Effector CD8-positive, alpha-beta T cell (primary cell): Measurements from ENCODE around the gene PLD4.

Experiments
- DNase-seq: peaks from one replicate; lab custom pipeline; 2025; lab: John Stamatoyannopoulos, UW

The PLD4 gene

GRCh38 chr14:104974665-104975390 is 50.1 kb downstream of the PLD4 start:
- DNase-seq: no peak

GRCh38 chr14:104975481-104976197 is 51.0 kb downstream of the PLD4 start:
- DNase-seq: no peak

GRCh38 chr14:104976198-104977007 is 51.7 kb downstream of the PLD4 start:
- DNase-seq: peak; percentile 75

- DNase-seq: no peak
Observed at GRCh38 chr14:104977008-104977680, 52.5 kb downstream of the PLD4 start.

- DNase-seq: peak; percentile 19
Observed at GRCh38 chr14:104977681-104978653, 53.3 kb downstream of the PLD4 start, which contains the start of gene AHNAK2. TSS of gene AHNAK2 (minus strand) at chr14:104978374. CDS start at chr14:104978237, 137 bp downstream.

GRCh38 chr14:104978746-104979691 is 54.3 kb downstream of the PLD4 start:
- no peak for DNase-seq

- no peak for DNase-seq
Observed at GRCh38 chr14:104979758-104980610, 55.3 kb downstream of the PLD4 start.

- no peak for DNase-seq
Observed at GRCh38 chr14:104980611-104981531, 56.2 kb downstream of the PLD4 start.

- DNase-seq: no peak
Observed at GRCh38 chr14:104981699-104982541, 57.2 kb downstream of the PLD4 start.

GRCh38 chr14:104982548-104983230 is 58.0 kb downstream of the PLD4 start:
- no peak for DNase-seq
